ENCODE results near the gene TPRA1. TPM values are rescaled to one million over a fixed set of nuclear protein-coding genes. Genes with fewer than 3 reads are reported as not detected.

Gene TPRA1
- total and polyA plus RNA-seq, 2 experiments from 2014 or later = 16.7 to 30.4 TPM

DNA sequence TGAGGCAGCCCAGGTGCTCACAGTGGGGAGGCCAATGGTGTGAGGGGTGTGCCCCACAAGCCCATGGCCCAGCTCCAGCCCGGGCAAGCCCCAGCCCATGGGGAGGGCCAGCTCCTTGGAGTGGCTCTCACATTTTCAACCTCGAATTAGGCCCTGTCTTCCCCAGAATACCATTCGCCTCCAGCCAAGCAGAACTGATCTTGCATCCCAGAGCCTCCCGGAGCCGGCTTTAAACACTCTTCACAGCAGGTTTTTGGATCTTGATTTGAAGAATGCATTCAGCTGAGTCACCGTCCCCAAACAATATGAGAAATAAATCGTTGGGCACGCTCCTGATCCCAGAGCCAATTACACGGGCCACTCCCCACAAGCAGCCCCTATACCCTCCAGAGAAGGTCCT, 23.7 kb downstream of the TPRA1 start (continued):
- TF ChIP-seq, protein P1, sequence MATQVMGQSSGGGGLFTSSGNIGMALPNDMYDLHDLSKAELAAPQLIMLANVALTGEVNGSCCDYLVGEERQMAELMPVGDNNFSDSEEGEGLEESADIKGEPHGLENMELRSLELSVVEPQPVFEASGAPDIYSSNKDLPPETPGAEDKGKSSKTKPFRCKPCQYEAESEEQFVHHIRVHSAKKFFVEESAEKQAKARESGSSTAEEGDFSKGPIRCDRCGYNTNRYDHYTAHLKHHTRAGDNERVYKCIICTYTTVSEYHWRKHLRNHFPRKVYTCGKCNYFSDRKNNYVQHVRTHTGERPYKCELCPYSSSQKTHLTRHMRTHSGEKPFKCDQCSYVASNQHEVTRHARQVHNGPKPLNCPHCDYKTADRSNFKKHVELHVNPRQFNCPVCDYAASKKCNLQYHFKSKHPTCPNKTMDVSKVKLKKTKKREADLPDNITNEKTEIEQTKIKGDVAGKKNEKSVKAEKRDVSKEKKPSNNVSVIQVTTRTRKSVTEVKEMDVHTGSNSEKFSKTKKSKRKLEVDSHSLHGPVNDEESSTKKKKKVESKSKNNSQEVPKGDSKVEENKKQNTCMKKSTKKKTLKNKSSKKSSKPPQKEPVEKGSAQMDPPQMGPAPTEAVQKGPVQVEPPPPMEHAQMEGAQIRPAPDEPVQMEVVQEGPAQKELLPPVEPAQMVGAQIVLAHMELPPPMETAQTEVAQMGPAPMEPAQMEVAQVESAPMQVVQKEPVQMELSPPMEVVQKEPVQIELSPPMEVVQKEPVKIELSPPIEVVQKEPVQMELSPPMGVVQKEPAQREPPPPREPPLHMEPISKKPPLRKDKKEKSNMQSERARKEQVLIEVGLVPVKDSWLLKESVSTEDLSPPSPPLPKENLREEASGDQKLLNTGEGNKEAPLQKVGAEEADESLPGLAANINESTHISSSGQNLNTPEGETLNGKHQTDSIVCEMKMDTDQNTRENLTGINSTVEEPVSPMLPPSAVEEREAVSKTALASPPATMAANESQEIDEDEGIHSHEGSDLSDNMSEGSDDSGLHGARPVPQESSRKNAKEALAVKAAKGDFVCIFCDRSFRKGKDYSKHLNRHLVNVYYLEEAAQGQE (IDR thresholded peaks at IDR 0.05; ENCODE audit: unreplicated experiment) = no peak
- TF ChIP-seq, protein P2, sequence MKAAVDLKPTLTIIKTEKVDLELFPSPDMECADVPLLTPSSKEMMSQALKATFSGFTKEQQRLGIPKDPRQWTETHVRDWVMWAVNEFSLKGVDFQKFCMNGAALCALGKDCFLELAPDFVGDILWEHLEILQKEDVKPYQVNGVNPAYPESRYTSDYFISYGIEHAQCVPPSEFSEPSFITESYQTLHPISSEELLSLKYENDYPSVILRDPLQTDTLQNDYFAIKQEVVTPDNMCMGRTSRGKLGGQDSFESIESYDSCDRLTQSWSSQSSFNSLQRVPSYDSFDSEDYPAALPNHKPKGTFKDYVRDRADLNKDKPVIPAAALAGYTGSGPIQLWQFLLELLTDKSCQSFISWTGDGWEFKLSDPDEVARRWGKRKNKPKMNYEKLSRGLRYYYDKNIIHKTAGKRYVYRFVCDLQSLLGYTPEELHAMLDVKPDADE (IDR thresholded peaks at IDR 0.05) = no peak
- no peak for TF ChIP-seq STAT1 (IDR thresholded peaks at IDR 0.05; ENCODE audit: unreplicated experiment)
- TF ChIP-seq CREB1 (CRISPR knock-in tag; IDR thresholded peaks at IDR 0.05; ENCODE audit: low read depth) = no peak
- TF ChIP-seq POLR2AphosphoS5 (IDR thresholded peaks at IDR 0.05; ENCODE audit: low read depth) = no peak
- TF ChIP-seq NANOG (IDR thresholded peaks at IDR 0.05; ENCODE audit: borderline replicate concordance) = no peak
- TF ChIP-seq EZH2 (IDR thresholded peaks at IDR 0.05; ENCODE audit: low read depth, unreplicated experiment) = no peak
- no peak for TF ChIP-seq EZH2phosphoT487 (IDR thresholded peaks at IDR 0.05; ENCODE audit: unreplicated experiment)
- TF ChIP-seq ZNF114 (CRISPR knock-in tag; IDR thresholded peaks at IDR 0.05) = no peak

DNA sequence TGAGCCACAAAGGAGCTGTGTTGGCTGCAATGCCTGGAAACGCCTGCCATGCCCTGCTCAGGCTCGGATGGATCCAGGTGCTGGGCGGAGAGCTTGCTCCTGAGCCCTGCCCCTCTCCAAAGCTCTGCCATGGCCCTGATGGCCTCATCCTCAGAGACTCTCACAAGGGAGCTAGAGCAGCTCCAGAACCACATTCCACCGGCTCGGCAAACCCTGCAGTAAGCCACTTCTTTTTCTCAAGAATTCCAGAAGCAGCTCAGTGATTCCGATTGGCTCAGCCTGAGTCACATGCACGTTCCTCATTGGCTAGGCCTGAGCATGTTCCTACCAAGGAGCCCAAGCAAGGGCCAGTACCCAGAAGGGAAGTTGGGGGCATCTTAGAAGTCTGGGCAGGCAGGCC, 24.8 kb downstream of the TPRA1 start:
- no peak overlapping the region for H3K27ac Mint-ChIP-seq
- H2AFZ ChIP-seq = 0 out of 2 replicates have a peak overlapping the region, but pooled peaks have one; percentile 23
- peaks cover 2% of the 10 kb centered on the region for H3K27me3 Mint-ChIP-seq (ENCODE audit: insufficient read depth, low read depth, poor library complexity)
- TF ChIP-seq EZH2phosphoT487 (IDR thresholded peaks at IDR 0.05; ENCODE audit: unreplicated experiment) = no peak
- no peak for TF ChIP-seq STAT1 (IDR thresholded peaks at IDR 0.05; ENCODE audit: unreplicated experiment)
- TF ChIP-seq ZNF331 (CRISPR knock-in tag; IDR thresholded peaks at IDR 0.05; ENCODE audit: low read depth) = no peak
- TF ChIP-seq, protein P1 (IDR thresholded peaks at IDR 0.05; ENCODE audit: unreplicated experiment) = no peak
- TF ChIP-seq CREB1 (CRISPR knock-in tag; IDR thresholded peaks at IDR 0.05; ENCODE audit: low read depth) = no peak
- no peak for TF ChIP-seq JUNB (IDR thresholded peaks at IDR 0.05; ENCODE audit: unreplicated experiment)
- H3K4me3 ChIP-seq = no peak overlapping the region
- DNase-seq (ENCODE audit: low spot score) (peak; percentile 12), ATAC-seq (peak; percentile 21)
- no peaks in the 10 kb centered on the region for H3K27me3 ChIP-seq (ENCODE audit: insufficient read depth)
- H4K20me1 ChIP-seq (replicated peaks; ENCODE audit: insufficient read depth) = no peaks in the 10 kb centered on the region
- no peak overlapping the region for H3K27ac ChIP-seq (ENCODE audit: low read depth)
- no peak overlapping the region for H3K4me2 ChIP-seq
- no peaks in the 10 kb centered on the region for H3F3A ChIP-seq (replicated peaks; ENCODE audit: low read depth)
- no peak overlapping the region for H3K4me3 Mint-ChIP-seq
- H3K36me3 Mint-ChIP-seq (ENCODE audit: low read depth) = no peaks in the 10 kb centered on the region
- no peaks in the 10 kb centered on the region for H3K4me1 ChIP-seq (ENCODE audit: insufficient read depth)
- H3K4me1 Mint-ChIP-seq = no peaks in the 10 kb centered on the region; the same call in 2 of the 3 replicates
- H3K79me2 ChIP-seq (replicated peaks; ENCODE audit: insufficient read depth) = no peaks in the 10 kb centered on the region
- H3K9me3 Mint-ChIP-seq = no peaks in the 10 kb centered on the region
- H3K9me2 ChIP-seq (ENCODE audit: insufficient read depth) = no peaks in the 10 kb centered on the region
- no peaks in the 10 kb centered on the region for H3K36me3 ChIP-seq (ENCODE audit: insufficient read depth)
